GM10248 (cell line): ENCODE results near the gene TAF5L.

ENCODE experiments used
- CTCF ChIA-PET: fragments of 300-600 bp; sonication (Branson Sonifier 250); formaldehyde crosslinking; extraction: SDS; loops from one replicate; lab custom pipeline; 2021; ENCODE audit warnings: antibody characterized with exemption; lab: Yijun Ruan, JAX
- POLR2A ChIA-PET: fragments of 350-650 bp; sonication (Branson Sonifier 250); formaldehyde crosslinking; extraction: SDS; loops from one replicate; lab custom pipeline; 2020; ENCODE audit warnings: antibody characterized with exemption; lab: Yijun Ruan, JAX
- DNase-seq: peaks from one replicate; pipeline ENCODE4 v3.0.0; 2012; ENCODE audit errors: extremely low spot score
- TF ChIP-seq, protein P1 (sequence below): IDR thresholded peaks from 2 replicates; pipeline ENCODE4 v1.5.1; 2012; ENCODE audit warnings: mild to moderate bottlenecking, low read depth; ENCODE audit errors: extremely low read depth, missing control alignments, control extremely low read depth

TAF5L gene

DNA sequence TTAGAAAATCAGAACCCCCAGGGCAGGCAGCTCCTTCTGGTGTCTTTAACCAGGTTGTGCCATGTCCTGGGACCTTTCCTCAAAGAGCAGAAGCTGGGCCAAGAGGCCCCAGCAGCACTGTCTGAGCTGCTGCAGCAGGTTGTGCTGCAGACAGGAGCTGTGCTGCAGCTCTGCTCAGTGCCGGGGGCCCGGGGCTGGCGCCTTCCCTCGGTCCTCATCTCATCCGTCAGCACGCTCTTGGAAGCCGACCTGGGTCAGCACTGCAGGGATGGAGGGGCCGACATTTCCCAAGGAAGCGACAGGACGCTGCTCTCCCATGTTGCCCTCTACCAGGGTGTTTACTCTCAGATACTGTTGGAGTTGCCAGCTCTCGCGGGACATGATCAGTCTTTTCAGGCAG, 11.8 kb upstream of the TAF5L start:
- TF ChIP-seq, protein P1, sequence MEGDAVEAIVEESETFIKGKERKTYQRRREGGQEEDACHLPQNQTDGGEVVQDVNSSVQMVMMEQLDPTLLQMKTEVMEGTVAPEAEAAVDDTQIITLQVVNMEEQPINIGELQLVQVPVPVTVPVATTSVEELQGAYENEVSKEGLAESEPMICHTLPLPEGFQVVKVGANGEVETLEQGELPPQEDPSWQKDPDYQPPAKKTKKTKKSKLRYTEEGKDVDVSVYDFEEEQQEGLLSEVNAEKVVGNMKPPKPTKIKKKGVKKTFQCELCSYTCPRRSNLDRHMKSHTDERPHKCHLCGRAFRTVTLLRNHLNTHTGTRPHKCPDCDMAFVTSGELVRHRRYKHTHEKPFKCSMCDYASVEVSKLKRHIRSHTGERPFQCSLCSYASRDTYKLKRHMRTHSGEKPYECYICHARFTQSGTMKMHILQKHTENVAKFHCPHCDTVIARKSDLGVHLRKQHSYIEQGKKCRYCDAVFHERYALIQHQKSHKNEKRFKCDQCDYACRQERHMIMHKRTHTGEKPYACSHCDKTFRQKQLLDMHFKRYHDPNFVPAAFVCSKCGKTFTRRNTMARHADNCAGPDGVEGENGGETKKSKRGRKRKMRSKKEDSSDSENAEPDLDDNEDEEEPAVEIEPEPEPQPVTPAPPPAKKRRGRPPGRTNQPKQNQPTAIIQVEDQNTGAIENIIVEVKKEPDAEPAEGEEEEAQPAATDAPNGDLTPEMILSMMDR: no peak
- CTCF ChIA-PET: interaction anchor here (0.9 to 3.3 kb wide), 3 partner anchors 10 to 79 kb away, joined by 3 to 13 read pairs (median 5); partner anchors contain the start of genes ABCB10 and URB2
- no peak for DNase-seq
- POLR2A ChIA-PET: no interaction called here

DNA sequence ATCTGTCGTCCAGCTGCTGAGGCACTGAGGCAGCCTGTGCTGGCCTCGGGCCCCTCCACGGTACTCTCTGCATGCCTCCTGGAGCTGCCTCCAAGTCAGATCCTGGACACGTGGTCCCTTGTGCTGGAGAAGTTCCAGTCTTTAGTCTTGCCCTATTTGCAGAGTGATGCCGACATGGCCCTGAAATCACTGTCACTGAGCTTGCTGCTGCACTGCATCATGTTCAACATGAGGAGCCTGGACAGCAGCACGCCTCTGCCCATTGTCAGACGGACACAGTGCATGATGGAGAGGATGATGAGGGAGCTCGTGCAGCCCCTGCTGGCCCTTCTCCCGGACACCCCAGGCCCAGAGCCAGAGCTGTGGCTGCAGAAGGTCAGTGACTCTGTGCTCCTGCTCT, 10.1 kb upstream of the TAF5L start:
- TF ChIP-seq, protein P1: no peak
- POLR2A ChIA-PET: no interaction called here
- DNase-seq: no peak
- CTCF ChIA-PET: interaction anchor here (2.5 to 3.3 kb wide), 2 partner anchors 9 to 26 kb away, joined by 10 to 13 read pairs; partner anchors contain the start of gene URB2

GRCh38 chr1:229631966-229632365, 6.0 kb upstream of the TAF5L start:
- TF ChIP-seq, protein P1: no peak
- ChIA-PET CTCF (interaction anchor here (1.3 to 1.5 kb wide), 2 partner anchors 29 to 73 kb away, joined by 3 read pairs; partner anchors contain the start of gene ABCB10), POLR2A (no interaction called here)
- DNase-seq: no peak

GRCh38 chr1:229631148-229631547, 5.2 kb upstream of the TAF5L start:
- DNase-seq: no peak
- POLR2A ChIA-PET: interaction anchor here (0.7 kb wide), 1 partner anchor 1465 kb away, joined by 8 read pairs; no protein-coding TSS in a partner anchor
- TF ChIP-seq, protein P1: no peak
- CTCF ChIA-PET: interaction anchor here (0.7 to 1.5 kb wide), 2 partner anchors 20 to 72 kb away, joined by 3 read pairs; partner anchors contain the start of gene ABCB10

- no peak for DNase-seq
- ChIA-PET POLR2A (no interaction called here), CTCF (interaction anchor here (3.2 kb wide), 1 partner anchor 8 kb away, joined by 13 read pairs; no protein-coding TSS in a partner anchor)
- TF ChIP-seq, protein P1: no peak
Observed at GRCh38 chr1:229629261-229629660, 3.3 kb upstream of the TAF5L start.

DNA sequence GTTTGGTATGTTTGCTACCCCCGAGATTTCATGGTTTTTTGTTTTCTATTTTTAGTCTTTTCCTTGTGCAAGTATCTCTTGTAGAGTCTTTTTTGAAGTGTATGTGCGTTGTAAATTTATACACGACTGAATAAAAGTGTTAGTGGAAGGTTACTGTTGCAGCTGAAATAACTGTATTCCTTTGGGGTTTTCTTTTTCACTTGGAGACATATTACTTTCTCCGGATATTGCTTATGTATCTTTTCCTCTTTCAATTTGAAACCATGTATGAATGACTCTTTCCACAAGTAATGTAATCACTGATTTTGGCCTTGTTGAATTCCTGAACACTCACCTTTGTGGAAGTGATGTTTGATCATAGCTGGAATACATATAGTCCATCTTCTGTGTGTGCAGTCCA, 1.1 kb upstream of the TAF5L start:
- DNase-seq: no peak
- ChIA-PET CTCF (interaction anchor here (3.2 kb wide), 1 partner anchor 10 kb away, joined by 13 read pairs; no protein-coding TSS in a partner anchor), POLR2A (interaction anchor here (0.6 kb wide), 1 partner anchor 140 kb away, joined by 5 read pairs; no protein-coding TSS in a partner anchor)
- TF ChIP-seq, protein P1: no peak
